ENCODE measurements around the gene LST1. TPM values are rescaled to one million over a fixed set of nuclear protein-coding genes. Genes with fewer than 3 reads are reported as not detected.
"Not testable (repeated sequence)": the region's sequence is repeated elsewhere in the genome, so short reads cannot be mapped to it uniquely, and the experiment has no call there.

Gene LST1
- total RNA-seq, 1 experiment from 2014 or later = not detected

DNA sequence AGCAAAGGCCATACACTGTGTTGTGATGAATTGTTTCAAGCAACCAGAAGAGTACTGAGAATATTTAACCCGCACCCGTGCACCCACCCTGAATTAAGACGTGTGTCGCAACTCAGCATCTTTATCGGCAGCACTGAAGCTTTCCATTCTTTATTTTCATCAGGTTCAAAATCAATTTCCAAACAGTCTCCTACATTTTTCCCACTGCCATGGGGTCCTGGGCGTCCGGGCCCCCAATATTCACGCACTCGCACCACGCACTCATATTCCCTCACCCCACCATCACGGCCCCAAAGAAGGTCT is 5.7 kb upstream of the LST1 start:
- no peak for DNase-seq (ENCODE audit: low read depth)

DNA sequence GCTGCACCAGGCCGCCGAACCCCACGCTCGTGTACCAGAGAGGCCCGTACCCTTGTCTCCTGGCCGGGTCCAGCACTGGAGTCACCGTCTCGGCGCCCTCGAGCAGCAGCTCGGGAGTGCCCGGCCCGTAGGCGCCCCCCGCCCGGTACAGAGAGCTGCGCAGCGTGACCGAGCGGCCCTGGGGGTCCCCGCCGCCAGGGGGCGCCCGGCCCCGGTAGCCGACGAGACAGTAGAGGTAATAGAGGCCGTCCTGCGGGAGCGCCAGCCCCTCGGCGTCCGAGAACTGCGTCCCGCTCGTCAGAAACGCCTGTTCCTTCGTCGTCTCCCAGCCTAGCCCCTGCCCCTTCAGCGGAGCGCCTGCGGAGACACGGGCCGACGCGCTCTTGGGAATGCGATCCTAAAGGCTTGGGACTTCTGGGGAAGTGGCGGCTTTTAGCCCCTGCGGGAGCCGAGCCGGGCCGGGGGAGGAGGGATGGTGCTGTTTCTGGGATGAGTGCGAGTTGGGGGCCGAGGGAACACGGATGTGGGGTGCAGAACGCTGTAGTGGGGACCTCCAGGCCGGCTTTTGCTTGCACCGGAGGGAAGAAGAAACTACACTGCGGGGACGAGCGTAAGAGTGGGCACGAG is 5.2 kb upstream of the LST1 start:
- peak; percentile 73 for DNase-seq (ENCODE audit: low read depth)

DNA sequence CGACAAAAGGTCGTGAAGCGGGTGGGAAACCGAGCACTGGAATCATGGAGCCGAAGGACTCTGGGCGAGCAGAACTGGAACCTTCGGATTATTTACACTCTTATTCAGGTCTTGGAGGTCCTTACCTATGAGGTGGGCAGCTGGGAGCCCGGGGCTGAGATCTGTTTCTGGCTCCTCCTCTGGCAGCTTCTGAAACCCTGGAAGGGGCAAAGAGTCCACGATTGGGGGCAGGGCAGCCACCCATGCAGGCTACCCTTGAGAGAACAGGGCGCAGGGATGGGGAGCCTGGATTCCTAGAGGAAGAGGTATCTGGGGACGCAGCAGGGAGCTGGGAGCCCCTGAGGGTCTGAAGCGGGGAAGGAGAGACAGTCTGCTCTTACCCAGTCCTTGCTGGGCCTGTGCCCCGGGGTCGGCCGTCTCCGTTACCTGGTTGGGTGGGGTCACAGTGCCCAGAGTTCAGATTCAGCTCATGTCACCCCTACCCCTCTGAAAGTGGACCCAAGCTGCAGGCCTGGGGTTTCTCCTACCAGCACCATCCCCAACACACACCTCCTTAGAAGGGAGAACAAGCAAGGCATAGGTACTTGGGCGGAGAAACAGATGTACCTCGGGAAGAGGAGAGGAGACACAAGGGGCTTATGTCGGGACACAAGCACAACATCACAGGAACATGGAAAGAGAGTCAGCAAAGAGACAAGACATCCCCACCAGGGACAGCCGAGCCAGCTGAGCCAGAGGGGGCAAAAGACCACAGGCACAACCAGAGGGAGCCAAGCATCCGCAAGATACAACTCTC is 4.4 kb upstream of the LST1 start:
- no peak for DNase-seq (ENCODE audit: low read depth)

DNA sequence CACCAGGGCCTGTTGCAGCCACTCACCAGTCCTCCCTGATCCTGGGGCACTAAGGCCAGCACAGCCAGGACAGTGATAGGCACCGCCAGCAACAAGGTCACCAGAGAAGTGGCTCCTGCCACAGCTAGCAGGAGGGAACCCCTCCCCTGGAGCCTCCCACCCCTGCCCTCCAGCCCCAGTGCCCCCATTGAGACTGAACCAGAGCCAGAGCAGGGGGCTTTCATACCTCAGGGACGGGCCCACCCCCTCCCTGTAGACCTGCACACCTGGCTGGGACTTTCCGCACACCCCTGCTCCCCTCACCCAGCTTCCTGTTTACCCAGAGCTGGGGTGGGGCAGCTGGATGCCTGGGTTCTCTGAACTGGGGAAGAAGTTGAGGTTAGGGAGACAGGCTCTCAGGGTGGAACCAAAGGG is 3.8 kb upstream of the LST1 start, which contains the start of gene LTB:
Gene LTB, minus strand, starts transcription at position 195 of the 414 bp plus-strand sequence. Its CDS starts 7 bp downstream, at position 188.
- no peak for DNase-seq (ENCODE audit: low read depth)

DNA sequence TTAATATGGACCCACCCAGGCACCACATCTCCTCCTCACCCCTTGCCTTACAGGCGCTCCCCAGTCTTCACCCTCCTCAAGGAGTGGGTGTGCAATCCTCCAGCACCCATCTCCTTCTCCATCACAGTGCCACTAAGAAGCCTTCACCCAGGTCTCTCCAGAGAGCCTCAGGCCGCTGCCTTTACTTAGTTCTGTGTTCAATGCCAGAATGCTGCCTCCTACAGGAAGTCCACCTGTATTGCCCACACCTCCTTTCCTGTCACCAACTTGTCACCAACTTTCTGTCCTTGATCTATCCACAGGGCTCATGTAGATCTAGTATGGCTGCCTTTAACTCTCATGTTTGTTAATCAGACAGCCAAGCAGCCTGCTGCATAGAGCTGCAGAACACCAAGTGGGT is 586 bp upstream of the LST1 start:
- DNase-seq (ENCODE audit: low read depth) = no peak

DNA sequence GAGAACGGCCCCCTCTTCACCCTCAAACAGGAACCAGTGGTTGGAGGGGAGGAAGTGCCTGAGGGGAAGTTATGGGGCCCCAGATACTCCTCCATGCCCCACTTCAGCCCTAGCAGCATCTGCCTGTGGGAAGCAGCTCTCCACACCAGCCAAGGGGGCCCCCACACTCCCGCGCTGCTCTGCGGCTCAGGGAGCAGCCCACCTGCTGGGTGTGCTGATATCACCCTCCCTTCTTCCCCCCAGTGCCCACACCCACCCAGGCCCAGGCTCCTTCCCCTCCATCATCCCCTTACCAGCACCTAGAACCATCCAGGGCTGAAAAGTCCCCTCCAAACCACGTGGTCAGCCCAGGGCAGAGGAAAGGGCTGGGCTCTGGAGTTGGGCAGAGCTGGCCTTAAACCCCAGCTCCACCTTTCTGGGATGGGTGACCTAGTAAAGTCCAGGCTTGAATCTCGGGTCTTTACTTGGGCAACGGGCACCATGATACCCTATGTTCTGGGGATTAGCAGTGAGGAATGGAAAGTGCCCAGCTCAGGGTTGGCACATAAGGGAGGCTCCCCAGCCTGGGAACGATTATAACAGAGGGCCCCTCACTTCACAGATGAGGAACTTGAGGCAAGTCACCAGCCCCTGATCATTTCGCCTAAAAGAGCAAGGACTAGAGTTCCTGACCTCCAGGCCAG is 663 bp downstream of the LST1 start:
- DNase-seq (ENCODE audit: low read depth) = no peak

DNA sequence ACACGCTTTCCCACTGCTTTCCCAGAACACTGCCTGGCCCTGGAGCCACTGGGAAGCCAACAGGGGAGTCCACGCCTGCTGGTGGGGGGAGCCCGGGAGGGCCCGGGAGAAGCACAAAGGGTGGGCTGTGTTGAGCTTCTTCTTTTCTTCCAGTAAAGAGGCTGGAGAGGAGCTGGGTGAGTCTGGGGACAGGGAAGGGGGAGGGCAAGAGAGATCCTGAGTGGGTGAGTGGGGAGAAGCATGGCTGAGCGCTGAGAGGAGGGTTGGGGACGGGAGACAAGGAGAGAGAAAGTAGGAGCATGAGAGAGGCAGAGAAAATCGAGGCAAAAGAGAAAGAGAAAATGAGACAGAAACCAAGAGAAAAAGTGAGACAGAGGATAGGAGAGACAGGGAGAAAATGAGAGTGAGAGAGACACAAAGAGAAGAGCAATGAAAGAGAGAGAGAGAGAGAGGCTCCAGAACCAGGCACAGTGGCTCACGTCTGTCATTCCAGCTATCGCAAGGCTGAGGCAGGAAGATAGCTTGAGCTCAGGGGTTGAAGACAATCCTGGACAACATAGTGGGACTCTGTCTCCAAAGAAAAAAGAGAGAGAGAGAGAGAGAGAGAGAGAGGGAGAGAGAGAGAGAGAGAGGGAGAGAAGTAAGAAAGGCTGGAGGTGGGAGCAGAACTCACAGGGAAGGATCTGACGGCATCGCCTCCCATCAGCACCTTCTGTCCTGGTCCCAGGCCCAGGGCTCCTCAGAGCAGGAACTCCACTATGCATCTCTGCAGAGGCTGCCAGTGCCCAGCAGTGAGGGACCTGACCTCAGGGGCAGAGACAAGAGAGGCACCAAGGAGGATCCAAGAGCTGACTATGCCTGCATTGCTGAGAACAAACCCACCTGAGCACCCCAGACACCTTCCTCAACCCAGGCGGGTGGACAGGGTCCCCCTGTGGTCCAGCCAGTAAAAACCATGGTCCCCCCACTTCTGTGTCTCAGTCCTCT is 2.0 kb downstream of the LST1 start:
- DNase-seq (ENCODE audit: low read depth) = no peak

DNA sequence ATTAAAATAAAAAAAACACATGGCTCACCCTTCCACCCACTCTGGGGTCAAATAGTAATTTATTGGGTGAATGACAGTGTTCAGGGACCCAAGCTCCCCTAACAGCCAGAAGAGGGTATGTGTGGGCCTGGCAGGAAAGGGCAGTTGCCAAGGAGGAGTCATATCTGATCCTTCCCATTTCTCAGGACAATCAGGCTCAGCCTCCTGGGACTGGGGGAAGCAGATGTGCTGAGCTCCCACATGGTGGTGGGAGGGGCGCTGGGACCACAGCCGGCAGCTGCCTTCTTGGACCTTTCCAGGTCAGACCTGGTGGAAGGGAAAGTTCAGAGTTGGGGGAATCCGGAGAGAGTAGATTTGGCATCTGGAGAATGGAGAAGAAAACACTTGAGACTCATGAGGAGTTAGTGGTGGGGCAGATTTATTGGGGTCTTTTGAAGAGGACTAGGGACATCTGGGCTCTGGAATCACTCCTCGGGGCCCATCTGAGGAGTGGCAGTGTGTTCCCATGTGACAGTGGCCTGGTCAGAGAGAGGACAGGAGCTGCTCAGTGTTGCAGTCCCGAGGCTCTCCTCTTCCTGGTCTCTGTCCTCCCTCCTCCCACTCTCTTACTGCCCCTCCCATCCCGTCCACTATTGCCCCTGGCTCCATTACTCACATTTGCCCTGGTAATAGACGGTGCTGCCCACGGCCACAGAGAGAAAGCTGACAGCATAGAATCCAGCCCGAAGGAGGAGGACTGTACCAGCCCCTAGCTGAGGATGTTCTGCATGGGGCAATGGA is 3.0 kb downstream of the LST1 start:
- no peak for DNase-seq (ENCODE audit: low read depth)

DNA sequence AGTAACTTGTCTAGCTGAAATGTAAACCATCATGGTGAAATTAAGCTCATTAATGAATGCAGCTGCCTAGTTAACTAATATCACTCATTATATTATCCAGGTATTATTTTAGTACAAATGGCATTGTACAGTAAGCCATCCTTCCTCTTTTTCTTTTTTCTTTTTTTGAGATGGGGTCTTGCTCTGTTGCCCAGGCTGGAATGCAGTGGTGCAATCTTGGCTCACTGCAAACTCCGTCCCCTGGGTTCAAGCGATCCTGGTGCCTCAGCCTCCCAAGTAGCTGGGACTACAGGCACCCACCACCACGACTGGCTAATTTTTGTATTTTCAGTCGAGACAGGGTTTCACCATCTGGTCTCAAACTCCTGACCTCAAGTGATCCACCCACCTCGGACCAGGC is 4.6 kb downstream of the LST1 start:
- not testable (repeated sequence) for DNase-seq (ENCODE audit: low read depth)

DNA sequence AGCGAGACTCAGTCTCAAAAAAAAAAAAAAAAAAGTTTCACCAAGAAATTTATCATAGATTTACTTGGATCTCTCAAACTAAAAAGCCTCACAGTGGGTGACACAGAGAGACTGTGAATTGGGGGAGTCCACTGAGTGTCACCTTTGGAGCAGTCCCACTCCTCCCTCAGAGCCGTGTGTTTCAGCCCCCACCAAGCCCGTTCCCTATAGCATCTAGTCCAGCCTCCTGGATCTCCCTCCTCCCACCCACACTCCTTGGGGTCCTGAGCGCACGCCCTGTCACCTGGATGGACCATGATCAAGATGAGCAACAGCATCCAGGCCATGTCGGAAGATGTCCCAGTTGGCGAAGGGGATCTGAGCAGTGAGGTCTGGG is 6.3 kb downstream of the LST1 start:
- no peak for DNase-seq (ENCODE audit: low read depth)

DNA sequence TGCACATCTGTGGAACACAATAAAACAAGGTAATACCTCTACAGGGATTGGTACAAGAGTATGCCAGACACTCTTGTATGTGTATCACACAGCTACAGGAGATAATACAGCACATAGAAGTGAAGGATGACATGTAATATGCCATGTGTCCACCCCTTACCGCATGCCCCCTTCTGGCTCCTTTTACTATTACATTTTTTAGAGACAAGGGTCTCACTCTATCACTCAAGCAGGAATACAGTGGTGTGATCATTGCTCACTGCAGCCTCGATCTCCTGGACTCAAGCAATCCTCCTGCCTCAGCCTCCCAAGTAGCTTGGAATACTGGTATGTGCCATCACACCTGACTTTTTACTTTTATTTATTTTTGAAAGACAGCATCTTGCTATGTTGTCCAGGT is 10.9 kb downstream of the LST1 start:
- peak; percentile 48 for DNase-seq (ENCODE audit: low read depth)

DNA sequence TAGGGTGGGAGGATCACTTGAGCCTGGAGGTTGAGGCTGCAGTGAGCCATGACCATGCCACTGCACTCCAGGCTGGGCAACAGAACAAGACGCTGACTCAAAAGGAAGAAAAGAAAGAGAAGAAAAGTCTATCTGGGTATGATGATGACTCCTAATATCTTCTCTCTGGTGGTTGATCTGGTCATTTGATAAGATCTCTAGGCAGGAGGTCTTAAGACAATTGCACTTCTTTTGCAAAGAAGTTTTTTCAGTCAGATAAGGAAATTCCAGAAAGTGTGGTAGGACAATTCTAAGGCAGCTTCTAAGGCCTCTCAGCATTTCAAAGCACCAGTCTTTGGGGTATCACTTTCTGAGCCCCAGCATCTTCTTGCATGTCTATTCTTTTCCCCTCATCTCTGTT is 21.2 kb downstream of the LST1 start:
- DNase-seq (ENCODE audit: low read depth) = no peak

DNA sequence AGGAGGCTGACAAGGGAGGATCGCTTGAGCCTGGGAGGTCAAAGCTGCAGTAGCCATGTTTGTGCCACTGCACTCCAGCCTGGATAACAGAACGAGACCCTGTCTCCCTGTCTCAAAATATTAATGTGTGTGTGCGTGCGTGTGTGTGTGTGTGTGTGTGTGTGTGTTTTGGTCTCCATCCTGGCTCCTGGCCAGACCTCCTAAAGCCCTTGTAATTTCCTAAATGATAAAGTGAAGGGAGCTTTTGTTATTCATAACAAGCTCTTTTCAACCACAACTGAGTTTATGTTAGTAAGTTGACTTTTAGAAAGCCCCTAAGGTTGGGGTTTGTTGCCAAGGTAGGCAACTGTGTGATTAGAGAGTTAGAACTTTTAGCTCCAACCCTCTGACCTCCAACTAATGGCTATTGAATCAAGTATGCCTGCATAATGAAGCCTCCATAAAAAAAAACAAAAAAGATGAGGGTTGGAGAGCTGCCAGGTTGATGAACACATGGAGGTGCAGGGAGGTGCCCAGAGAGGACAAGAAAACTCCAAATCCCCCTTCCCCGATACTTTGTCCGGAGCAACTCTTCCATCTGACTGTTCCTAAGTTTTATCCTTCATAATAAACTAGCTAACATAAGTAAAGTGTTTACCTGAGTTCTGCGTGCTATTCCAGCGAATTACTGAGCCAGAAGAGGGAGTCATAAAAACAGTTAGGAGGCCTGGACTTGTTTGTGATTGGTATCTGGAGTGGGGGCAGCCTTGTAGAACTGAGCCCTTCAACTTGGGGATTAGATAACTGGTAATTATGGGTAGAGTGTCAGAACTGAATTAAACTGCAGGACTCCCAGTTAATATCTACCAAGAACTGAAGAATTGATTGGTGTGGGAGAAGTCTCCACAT is 23.7 kb downstream of the LST1 start:
- no peak for DNase-seq (ENCODE audit: low read depth)

DNA sequence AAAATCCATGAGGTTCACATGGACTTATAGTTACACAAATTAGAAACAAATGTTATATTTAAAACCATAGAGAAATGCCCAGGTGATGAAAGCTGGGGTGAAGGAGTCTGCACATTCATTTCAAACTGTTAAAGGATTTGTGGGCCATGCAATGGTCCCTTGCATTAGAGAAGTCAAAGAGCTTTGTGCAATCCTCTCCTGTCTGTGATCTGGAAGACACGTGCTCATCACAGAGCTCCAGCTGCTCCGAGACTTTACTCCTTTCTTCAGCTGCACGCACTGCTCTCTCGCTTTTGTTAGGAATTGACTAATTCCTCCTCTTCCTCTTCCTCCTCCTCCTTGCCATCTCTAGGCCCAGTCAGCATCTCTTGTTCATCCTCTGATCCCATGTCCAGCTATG is 24.9 kb downstream of the LST1 start:
- no peak for DNase-seq (ENCODE audit: low read depth)

DNA sequence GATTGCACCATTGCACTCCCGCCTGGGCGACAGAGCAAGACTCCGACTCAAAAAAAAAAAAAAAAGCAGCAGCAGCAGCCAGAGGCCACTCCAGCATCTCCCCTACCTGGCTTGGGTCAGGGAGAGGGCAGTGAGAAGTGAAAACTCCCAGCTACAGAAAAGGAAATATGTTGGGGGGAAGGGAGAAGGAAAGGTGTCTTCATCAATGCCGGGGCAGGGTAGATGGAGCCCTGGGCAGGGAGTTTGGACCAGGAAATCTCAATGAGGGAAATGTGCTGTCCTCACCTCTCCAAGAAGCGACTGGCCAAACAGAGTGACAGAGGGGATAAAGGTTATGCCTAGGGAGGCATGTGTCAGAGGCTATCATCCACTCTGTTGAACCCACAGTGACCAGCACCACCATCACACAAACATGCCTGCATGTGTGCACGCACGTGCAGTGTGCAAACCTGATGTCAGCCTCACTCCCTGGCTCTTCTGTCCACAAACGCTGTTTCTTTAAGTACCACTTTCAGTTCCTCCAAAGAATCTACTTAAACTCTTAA is 28.1 kb downstream of the LST1 start:
- DNase-seq (ENCODE audit: low read depth) = no peak

DNA sequence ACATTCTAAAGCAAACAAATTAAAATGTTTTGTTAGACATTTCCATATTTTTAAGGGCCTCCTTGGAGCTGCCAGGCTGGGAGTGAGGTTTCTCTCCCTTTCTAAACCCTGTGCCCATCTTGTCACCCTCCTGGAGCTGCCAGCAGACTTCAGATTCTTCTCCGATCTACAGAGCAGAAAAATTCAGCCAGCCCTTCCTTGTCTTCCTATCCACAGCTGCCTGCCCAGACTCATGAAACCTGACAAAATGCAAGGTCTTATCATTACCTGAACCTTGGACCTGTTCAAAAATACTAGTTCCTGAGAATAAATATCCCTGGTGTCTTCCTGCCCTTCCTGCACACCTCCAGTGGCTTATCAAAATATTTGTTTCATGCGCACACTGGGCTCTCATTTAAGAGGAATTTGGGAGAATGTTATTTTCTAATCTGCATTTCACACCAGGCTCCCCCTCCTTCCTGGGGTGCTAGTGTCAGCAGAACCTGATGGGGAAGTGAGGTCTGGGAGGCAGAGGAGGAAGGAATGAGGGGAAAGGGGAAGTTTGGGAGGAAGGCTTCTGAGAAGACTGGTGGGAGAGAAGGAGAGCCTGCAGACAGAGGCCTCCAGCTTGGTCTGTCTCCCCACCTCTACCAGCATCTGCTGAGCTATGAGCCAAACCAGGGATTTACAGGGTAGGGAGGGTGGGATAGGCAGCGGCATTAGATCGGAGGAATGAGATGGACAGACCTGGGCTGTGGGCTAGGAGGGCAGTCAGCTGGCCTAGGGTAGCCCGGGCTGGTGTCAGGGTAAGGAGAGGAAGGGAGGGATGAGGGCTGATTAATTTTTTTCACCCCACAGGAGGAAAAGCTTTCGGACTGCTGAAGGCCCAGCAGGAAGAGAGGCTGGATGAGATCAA is 28.9 kb downstream of the LST1 start, which contains the start of gene AIF1:
Gene AIF1, plus strand, starts transcription at position 551 of the 895 bp plus-strand sequence. Its CDS starts 96 bp downstream, at position 647.
- no peak for DNase-seq (ENCODE audit: low read depth)

DNA sequence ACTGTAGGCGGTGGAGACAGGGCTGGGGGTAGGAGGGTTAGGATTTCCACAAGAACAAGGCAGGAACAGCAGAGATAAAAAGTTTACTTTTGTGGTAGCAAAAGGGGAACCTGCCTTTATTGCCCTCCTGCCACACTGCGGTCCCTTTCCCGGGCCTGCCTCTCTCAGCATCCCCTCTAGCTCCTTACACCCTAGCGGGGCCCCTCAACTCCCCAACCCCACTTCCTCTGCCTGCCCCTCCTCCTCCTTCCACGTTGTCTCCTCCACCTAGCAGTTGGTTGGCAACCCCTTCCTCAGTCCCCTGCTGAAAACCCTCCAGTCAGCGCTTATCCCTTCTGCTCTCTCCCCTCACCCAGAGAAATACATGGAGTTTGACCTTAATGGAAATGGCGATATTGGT is 29.7 kb downstream of the LST1 start:
- no peak for DNase-seq (ENCODE audit: low read depth)

DNA sequence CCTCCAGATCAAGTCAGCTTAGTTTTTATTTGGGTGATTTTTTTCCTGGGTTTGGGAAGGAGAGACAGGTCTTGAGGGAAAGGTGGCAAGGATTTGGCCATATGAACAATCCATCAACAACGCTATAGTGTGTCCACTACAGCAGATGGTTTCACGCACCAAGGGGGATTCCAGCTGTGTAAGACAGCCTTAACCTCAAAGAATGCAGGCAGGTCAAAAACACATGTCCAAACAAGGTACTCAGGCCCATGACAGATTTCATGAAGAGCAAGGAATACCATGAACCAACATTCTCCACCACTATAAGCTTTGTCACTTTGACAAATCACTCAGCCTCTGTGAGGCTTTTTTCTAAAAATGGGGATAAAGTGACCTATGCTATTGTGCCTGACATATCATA is 30.9 kb downstream of the LST1 start:
- no peak for DNase-seq (ENCODE audit: low read depth)
